ENCODE data around the gene DAB2IP. TPM values are rescaled to one million over a fixed set of nuclear protein-coding genes. Genes with fewer than 3 reads are reported as not detected.
A peak's percentile ranks its signal among the peaks of the same experiment; 100 is the strongest.

DAB2IP gene
- total and polyA plus RNA-seq, 9 donors = 26.3 to 49.0 (median 39.3) TPM

DNA sequence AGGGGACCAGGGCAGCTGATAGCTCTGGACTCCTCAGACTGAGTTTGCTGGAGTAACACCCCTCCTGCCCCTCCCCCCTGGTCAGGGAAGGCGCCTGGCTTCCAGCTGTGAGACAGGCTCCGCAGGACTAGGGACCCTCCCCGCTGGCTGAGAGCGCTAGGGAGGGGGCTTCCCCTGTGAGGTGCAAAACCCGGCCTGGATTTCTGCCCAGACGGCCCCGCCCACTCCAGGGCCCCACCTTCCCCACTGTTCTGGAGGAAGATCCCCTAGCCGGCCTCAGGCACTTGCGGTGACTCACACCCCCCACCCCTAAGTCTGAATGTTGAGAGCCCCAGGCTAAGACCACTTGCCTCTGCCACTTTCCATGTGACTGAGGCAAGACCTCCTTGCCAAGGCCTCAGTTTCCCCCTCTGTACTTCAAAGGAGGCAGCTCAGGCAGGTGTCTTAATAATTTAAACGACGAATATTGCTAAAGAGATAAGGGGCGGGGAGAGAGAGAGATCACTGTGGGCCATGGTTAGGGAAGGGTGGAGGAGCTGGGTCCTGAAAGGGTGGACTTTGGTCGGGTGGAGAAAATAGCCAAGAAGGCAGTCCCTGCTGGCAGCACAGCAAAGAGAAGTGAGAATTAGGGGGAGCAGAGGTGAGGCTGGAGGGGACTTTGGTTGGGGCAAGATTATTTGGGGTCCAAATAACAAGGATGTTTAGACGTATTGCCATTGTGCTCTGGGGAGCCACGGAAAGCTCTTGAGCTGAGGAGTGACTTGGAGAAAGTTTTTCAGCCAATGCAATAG is 1.0 kb upstream of the DAB2IP start:
- WGBS (ENCODE audit: insufficient coverage) = 15% methylated on average over 10 of the region's 15 CpGs
- H3K27ac ChIP-seq (ENCODE audit: low read length) = peak overlapping the region; percentile 72
- peaks cover 69% of the 10 kb centered on the region for H3K4me1 ChIP-seq (ENCODE audit: control insufficient read depth, insufficient read depth, low read length)
- peaks cover 9% of the 10 kb centered on the region for H3K36me3 ChIP-seq (ENCODE audit: control insufficient read depth, insufficient read depth, low read length)
- no peaks in the 10 kb centered on the region for H3K9me3 ChIP-seq (replicated peaks; ENCODE audit: control insufficient read depth, low read depth, low read length)
- H3K4me3 ChIP-seq (ENCODE audit: low read length) = no peak overlapping the region
- peak; percentile 97 for DNase-seq
- H3K27me3 ChIP-seq (ENCODE audit: control insufficient read depth, insufficient read depth, low read length) = peaks cover 4% of the 10 kb centered on the region

DNA sequence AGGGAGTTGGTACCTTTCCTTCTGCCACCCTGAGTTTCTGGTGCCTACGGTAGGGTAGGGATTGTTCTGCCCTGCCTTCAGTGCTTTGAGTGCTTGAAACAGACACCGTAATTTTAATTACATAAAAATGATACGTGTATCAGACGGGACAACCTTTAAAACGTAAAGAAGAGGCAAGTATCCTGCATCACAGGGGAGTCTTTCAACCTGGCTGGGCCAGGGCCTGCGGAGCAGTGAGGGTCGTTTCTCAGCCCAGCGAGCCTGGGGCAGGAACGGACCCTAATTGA is 483 bp upstream of the DAB2IP start:
- Histone ChIP-seq H3K4me1 (ENCODE audit: control insufficient read depth, insufficient read depth, low read length) (peaks cover 64% of the 10 kb centered on the region), H3K9me3 (replicated peaks; ENCODE audit: control insufficient read depth, low read depth, low read length) (no peaks in the 10 kb centered on the region), H3K27ac (ENCODE audit: low read length) (peak overlapping the region; percentile 52), H3K36me3 (ENCODE audit: control insufficient read depth, insufficient read depth, low read length) (peaks cover 14% of the 10 kb centered on the region), H3K4me3 (ENCODE audit: low read length) (peak overlapping the region; percentile 32), H3K27me3 (ENCODE audit: control insufficient read depth, insufficient read depth, low read length) (peaks cover 4% of the 10 kb centered on the region)
- 12% methylated on average over 8 of the region's 9 CpGs for WGBS (ENCODE audit: insufficient coverage)
- no peak for DNase-seq

DNA sequence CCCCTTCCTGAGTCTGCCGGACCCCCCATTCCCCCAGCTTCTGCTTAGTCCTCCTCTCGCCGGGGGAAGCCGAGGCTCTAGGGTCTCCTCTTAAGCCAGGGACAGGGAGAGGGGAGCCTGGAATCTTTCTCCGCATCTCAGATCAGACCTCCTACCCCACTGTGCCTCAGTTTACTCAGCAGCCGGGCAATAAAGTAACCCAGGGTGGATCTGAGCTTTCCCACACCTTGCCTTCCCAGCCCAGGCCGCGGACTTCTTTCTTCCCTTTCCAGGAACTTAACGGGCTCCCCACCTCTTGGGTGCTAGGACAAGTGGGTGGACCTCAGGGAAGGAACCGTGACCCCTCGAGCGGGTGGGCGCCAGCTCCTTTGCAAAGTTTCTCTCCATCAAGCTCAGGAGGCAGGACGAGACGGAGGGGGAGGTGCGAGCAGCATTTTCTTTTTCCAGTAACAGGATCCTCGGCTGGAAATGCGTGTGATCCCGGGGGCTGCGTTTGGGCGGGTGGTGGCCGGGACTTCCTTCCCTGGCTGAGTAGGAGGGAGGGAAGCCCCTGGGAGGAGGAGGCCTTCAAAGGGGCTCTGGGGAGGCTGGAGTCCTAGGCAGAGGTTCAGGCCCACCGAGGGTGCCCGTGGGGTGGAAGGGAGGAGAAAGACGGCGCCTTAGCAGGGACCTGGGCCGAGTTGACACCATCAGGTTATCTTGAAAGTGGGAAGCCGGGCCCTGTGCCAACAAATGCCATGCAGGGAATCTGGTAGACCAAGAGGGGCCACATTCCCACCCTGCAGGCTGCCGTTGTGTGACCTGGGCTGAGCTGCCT is 795 bp downstream of the DAB2IP start:
- peak; percentile 91 for DNase-seq
- peak overlapping the region; percentile 77 for H3K4me3 ChIP-seq (ENCODE audit: low read length)
- peaks cover 26% of the 10 kb centered on the region for H3K36me3 ChIP-seq (ENCODE audit: control insufficient read depth, insufficient read depth, low read length)
- peak overlapping the region; percentile 84 for H3K27ac ChIP-seq (ENCODE audit: low read length)
- no peaks in the 10 kb centered on the region for H3K9me3 ChIP-seq (replicated peaks; ENCODE audit: control insufficient read depth, low read depth, low read length)
- H3K27me3 ChIP-seq (ENCODE audit: control insufficient read depth, insufficient read depth, low read length) = peaks cover 4% of the 10 kb centered on the region
- H3K4me1 ChIP-seq (ENCODE audit: control insufficient read depth, insufficient read depth, low read length) = peaks cover 69% of the 10 kb centered on the region
- WGBS (ENCODE audit: insufficient coverage) = 2% methylated on average over 19 of the region's 29 CpGs

DNA sequence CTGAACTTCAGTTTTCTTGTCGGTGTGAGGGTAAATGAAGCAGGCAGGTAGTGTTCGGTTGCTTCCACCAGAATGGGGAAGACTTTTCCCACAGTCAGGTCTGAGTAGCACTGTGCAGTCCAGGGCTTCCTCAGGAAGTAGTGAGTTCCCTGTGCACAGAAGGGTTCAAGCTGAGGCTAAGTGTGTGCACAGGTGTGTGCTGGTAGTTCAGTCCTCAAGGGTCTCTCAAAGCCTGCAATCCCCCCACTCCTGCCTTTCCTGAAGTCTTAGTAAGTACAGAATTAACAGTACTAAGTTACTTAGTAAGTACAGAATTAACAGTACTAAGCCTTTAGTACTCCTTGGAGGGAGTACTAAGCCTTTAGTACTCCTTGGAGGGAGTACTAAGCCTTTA is 1.4 kb downstream of the DAB2IP start:
- no peaks in the 10 kb centered on the region for H3K9me3 ChIP-seq (replicated peaks; ENCODE audit: control insufficient read depth, low read depth, low read length)
- WGBS (ENCODE audit: insufficient coverage) = 8% methylated on average over 2 of the region's 2 CpGs
- peaks cover 4% of the 10 kb centered on the region for H3K27me3 ChIP-seq (ENCODE audit: control insufficient read depth, insufficient read depth, low read length)
- no peak for DNase-seq
- peak overlapping the region; percentile 77 for H3K4me3 ChIP-seq (ENCODE audit: low read length)
- peaks cover 26% of the 10 kb centered on the region for H3K36me3 ChIP-seq (ENCODE audit: control insufficient read depth, insufficient read depth, low read length)
- H3K27ac ChIP-seq (ENCODE audit: low read length) = peak overlapping the region; percentile 84
- H3K4me1 ChIP-seq (ENCODE audit: control insufficient read depth, insufficient read depth, low read length) = peaks cover 75% of the 10 kb centered on the region

DNA sequence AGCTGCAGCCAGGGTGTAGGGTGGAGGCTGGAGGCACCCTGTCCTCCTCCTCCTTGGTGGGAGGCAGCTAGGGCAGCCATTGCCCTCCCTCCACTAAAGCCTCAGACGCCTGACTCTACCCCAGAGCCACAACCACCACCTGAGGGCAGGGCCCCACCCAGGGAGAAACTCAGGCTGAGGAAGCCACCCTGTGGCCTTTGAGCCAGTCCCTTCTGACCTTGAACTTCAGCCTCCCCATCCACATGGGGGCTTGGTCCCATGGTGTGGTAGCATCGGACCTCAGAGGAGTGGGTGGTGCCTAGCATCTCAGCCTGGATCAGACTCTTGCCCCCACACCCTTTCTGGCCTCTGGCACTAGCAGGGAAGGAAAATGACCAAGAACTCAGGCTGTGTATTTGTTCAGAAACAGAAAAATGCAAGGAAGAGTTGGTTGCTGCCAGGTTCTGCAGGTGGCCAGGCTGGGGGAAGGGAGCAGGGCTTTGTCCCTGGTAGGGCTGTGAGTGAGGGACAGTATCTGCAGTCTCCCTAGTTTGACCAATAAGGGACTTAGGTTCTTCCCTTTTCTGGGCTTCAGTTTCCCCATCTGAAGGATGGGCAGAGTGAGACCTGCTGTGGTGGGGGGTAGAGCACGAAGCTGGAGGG is 3.2 kb downstream of the DAB2IP start:
- 17% methylated on average over 1 of the region's 3 CpGs for WGBS (ENCODE audit: insufficient coverage)

DNA sequence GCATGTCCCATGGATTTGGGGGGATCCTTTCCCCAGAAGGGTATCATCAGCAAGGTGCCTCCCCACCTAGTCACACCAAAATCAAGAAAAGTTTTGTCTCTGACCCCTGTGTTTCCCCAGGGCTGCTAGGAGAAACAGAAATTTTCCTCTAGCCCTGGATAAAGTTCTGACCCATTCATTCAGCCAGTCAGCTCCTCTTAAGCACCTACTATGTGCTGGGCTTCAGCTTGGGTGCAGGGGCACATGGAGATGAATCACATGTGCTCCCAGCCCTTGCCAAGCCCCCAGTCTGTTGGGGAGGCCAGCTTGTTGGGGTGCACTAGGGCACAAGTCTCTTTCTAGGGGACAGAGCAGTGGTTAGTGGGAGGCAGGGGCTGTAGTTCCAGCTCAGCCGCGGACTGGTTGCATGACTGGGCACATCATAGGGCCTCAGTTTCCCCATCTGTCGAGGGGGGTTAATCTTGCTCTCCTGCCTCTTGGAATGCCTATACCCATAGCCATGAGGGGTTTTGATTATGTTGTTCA is 3.9 kb downstream of the DAB2IP start:
- peaks cover 26% of the 10 kb centered on the region for H3K36me3 ChIP-seq (ENCODE audit: control insufficient read depth, insufficient read depth, low read length)
- no peak overlapping the region for H3K27ac ChIP-seq (ENCODE audit: low read length)

More for the DNA sequence above, 3.2 kb downstream of the DAB2IP start:
- H3K9me3 ChIP-seq (replicated peaks; ENCODE audit: control insufficient read depth, low read depth, low read length) = no peaks in the 10 kb centered on the region
- H3K4me1 ChIP-seq (ENCODE audit: control insufficient read depth, insufficient read depth, low read length) = peaks cover 76% of the 10 kb centered on the region
- H3K4me3 ChIP-seq (ENCODE audit: low read length) = no peak overlapping the region
- peaks cover 26% of the 10 kb centered on the region for H3K36me3 ChIP-seq (ENCODE audit: control insufficient read depth, insufficient read depth, low read length)
- H3K27me3 ChIP-seq (ENCODE audit: control insufficient read depth, insufficient read depth, low read length) = peaks cover 4% of the 10 kb centered on the region
- no peak overlapping the region for H3K27ac ChIP-seq (ENCODE audit: low read length)
- no peak for DNase-seq

DNA sequence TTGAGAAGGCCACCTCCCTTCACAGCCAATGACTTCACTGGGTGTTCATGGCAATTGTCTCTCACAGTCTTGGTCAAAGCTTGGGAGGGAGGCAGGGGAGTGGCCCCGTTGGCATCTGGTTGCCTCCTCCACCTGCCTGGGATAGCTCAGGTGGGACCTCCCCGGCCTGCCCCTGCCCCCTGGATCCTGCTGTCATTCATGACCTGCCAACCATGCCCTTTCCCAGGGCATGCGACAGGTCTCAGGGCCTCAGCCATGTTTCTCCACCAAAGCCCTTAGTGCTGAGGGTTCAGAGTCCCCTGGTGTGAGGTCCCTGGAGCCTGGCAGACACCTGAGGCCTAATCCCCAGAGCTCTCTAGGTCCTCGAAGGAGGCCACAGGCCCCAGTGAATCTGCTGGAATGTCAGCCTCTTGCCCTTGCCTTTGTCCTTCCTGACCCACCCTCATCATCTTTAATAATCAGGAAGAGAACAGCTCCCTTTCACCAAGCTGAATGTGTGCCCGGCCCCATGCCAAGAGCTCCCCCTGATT is 5.6 kb downstream of the DAB2IP start:
- Histone ChIP-seq H3K27me3 (ENCODE audit: control insufficient read depth, insufficient read depth, low read length) (peaks cover 4% of the 10 kb centered on the region), H3K4me3 (ENCODE audit: low read length) (no peak overlapping the region), H3K36me3 (ENCODE audit: control insufficient read depth, insufficient read depth, low read length) (peaks cover 26% of the 10 kb centered on the region), H3K4me1 (ENCODE audit: control insufficient read depth, insufficient read depth, low read length) (peaks cover 64% of the 10 kb centered on the region), H3K9me3 (replicated peaks; ENCODE audit: control insufficient read depth, low read depth, low read length) (no peaks in the 10 kb centered on the region), H3K27ac (ENCODE audit: low read length) (peak overlapping the region; percentile 79)
- DNase-seq = no peak
- WGBS (ENCODE audit: insufficient coverage) = 76% methylated on average over 4 of the region's 5 CpGs

More for the DNA sequence above, 3.9 kb downstream of the DAB2IP start:
- Histone ChIP-seq H3K4me3 (ENCODE audit: low read length) (no peak overlapping the region), H3K27me3 (ENCODE audit: control insufficient read depth, insufficient read depth, low read length) (peaks cover 4% of the 10 kb centered on the region), H3K4me1 (ENCODE audit: control insufficient read depth, insufficient read depth, low read length) (peaks cover 74% of the 10 kb centered on the region), H3K9me3 (replicated peaks; ENCODE audit: control insufficient read depth, low read depth, low read length) (no peaks in the 10 kb centered on the region)
- DNase-seq = no peak
- no CpG with 5 or more reads among the region's 3 CpGs for WGBS (ENCODE audit: insufficient coverage)

DNA sequence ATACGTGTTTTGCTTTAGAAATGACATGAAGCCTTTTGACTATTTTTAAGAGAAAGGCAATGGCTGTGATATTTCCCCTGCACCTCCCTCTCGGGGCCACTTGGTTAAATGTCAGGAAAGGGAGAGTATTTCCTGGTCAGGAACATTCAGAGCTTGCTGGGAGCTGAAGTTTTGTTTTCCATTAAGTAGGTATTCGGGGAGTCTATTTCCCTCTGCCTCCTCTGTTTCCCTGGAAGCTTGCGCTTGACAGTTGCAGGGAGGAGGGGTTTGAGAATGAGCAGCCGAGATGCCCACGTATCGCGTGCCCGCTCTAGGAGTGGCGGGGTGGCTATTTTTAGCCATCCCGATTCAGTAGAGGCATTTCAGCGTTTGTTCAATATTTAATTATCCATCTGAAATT is 6.7 kb downstream of the DAB2IP start:
- WGBS (ENCODE audit: insufficient coverage) = no CpG with 5 or more reads among the region's 12 CpGs
- no peak overlapping the region for H3K4me3 ChIP-seq (ENCODE audit: low read length)

DNA sequence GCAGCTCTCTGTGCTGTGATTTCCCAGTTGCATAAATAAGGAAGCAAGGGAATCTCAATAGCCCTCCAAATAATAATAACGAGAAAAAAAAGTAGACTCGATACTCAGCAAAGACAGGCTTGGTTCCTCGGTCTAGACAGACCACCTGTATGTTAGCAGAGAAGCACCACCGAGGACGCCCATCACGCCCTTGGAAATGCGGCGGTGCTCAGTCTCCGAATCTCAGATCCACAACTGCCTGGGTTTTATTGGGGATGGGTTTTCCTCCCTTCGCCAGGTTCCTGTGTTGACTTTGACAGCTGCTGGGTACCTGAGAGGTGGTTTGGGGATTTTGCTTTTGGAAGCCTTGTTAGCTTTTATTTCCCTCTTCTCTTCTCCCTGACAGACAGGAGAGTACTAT is 7.2 kb downstream of the DAB2IP start:
- 100% methylated on average over 1 of the region's 10 CpGs for WGBS (ENCODE audit: insufficient coverage)
- Histone ChIP-seq H3K27me3 (ENCODE audit: control insufficient read depth, insufficient read depth, low read length) (no peaks in the 10 kb centered on the region), H3K27ac (ENCODE audit: low read length) (peak overlapping the region; percentile 79), H3K36me3 (ENCODE audit: control insufficient read depth, insufficient read depth, low read length) (peaks cover 29% of the 10 kb centered on the region), H3K4me1 (ENCODE audit: control insufficient read depth, insufficient read depth, low read length) (peaks cover 60% of the 10 kb centered on the region), H3K4me3 (ENCODE audit: low read length) (no peak overlapping the region), H3K9me3 (replicated peaks; ENCODE audit: control insufficient read depth, low read depth, low read length) (no peaks in the 10 kb centered on the region)
- DNase-seq = no peak

More for the DNA sequence above, 6.7 kb downstream of the DAB2IP start:
- Histone ChIP-seq H3K9me3 (replicated peaks; ENCODE audit: control insufficient read depth, low read depth, low read length) (no peaks in the 10 kb centered on the region), H3K27me3 (ENCODE audit: control insufficient read depth, insufficient read depth, low read length) (no peaks in the 10 kb centered on the region), H3K4me1 (ENCODE audit: control insufficient read depth, insufficient read depth, low read length) (peaks cover 60% of the 10 kb centered on the region), H3K27ac (ENCODE audit: low read length) (peak overlapping the region; percentile 79), H3K36me3 (ENCODE audit: control insufficient read depth, insufficient read depth, low read length) (peaks cover 29% of the 10 kb centered on the region)
- DNase-seq = peak; percentile 72

All from muscle of leg (tissue), 11 donors.